SK-MEL-5 (cell line): ENCODE measurements around the gene KCNIP3. TPM values are rescaled to one million over a fixed set of nuclear protein-coding genes. Genes with fewer than 3 reads are reported as not detected.
"Not testable (repeated sequence)": the region's sequence is repeated elsewhere in the genome, so short reads cannot be mapped to it uniquely, and the experiment has no call there.

Experiments used
- DNase-seq: peaks from one replicate; pipeline ENCODE4 v3.0.0-alpha.2; 2016; ENCODE audit warnings: low read depth, low spot score
- in situ Hi-C: cut with HindIII; loops from 2 replicates; pipeline ENCODE4 v1.10.0; 2016; ENCODE audit warnings: low sequenced_read_pairs, high pct_unique_total_duplicates, low pct_unique_long_range_greater_than_20kb
- polyA plus RNA-seq, 2 experiments: library from polyadenylated mRNA; depleted of rRNA; stranded (reverse); fragments of >200 nt; gene quantifications; 2 replicates each; pipeline ENCODE4 v1.2.3, GENCODE V29; 2015
- total RNA-seq: library from RNA; depleted of rRNA; stranded (reverse); fragments of >200 nt; shearing (Covaris generic); gene quantifications from 2 replicates; pipeline ENCODE4 v1.2.3, GENCODE V29; 2014; rRNA removed

Gene KCNIP3
- total RNA-seq: 18.1 and 21.0 TPM in 2 replicates
- polyA plus RNA-seq (2015; cell fraction: cytosol; rRNA removed): 17.1 and 20.0 TPM in 2 replicates
- polyA plus RNA-seq (2015; cell fraction: nucleus; rRNA removed): 27.3 and 66.5 TPM in 2 replicates

- no peak for DNase-seq
Measured at GRCh38 chr2:95296880-95297487, at the start of gene KCNIP3. Gene KCNIP3 (plus strand): TSS chr2:95297347. CDS start chr2:95297439, 92 bp downstream.

DNA sequence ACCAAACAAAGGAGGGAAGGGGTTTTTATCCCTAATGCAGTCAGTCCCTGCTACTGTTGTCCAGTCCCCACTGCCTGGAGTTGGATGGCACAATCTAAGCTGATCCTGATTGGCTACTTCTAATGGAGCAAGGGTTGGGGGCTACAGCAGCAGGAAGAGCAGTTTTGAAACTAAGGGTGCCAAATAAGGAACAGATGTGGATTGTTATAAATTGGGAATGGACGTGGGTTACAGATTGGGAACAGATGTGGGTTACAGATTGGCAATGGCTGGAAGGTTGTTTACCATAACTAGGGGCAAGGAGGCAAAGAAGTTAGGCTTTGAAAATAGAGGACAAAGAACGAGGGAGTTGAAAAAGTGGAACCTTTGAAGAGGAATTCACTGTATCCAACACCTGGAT is 38.9 kb upstream of the KCNIP3 start:
- DNase-seq: no peak
- in situ Hi-C loops: no loop called here

More at GRCh38 chr2:95296880-95297487, at the start of gene KCNIP3:
- in situ Hi-C loops: no loop called here

DNA sequence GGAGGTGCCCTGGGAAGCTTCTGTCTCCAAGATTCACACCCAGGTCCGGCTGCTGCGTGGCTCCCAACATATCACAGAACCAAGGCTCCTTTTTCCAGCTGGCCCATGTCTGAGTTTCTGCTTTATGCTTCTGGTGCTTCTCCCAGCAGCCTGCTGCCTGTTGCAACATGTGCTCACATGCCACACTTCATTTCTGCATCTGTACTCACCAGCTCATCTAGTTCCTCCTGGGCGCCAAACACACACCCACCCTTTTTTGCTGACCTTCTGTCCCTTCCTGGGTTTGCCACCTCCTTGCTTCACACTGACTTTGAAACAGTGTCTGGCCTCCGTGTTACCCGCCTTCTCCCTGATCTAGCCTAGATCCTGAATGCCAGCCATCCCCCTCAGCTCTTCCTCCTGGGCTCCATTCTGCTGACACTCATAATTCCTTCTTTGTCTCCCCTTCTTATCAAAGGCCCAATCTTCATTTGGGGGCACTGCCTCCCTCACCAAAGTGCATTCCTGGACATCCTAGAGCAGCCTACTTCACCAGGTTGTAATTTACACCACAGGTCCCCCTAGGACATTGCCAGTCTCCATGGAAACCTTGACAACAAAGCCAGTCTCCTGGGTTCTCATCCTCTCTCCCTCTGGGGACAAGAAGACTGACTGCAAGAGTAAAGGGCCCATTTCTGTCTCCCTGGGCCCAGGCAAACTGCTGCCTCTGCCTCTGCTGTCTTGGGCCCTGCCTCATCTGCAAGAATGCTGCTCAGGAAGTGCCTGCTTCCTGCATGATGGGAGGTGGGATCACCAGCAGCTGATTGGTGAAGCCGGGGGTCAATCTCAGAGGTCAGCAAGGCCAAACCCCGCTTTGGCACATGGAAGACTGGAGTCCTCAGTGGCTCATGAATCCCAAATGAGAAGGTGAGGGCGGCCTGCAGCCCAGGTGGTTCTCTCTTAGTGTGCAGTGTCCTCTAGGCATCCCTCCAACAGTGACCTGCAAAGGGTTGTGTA is 36.8 kb upstream of the KCNIP3 start:
- in situ Hi-C loops: no loop called here
- no peak for DNase-seq

DNA sequence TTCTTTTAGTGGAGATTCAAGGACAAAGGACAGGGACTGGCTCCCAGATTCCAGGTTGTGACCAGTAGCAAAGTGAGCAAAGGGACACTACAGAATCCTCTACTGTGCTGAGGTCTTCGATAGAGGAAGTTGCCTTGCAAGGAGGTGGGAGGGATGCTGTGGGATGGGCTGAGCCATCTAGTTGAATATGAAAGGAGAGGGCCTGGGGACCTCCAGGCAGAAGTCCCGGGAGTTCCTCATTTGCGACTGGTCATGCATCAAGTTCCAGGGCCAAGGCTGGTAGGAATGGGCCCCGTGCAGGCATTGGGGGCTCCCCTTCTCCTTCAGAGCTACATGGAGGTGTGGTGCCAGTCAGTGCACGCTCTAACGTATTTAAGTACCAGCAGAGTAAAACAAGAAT is 35.5 kb upstream of the KCNIP3 start:
- no peak for DNase-seq
- in situ Hi-C loops: no loop called here

GRCh38 chr2:95262896-95263542 is 34.1 kb upstream of the KCNIP3 start:
- in situ Hi-C loops: no loop called here
- no peak for DNase-seq

GRCh38 chr2:95264624-95265023 is 32.5 kb upstream of the KCNIP3 start:
- DNase-seq: no peak
- in situ Hi-C loops: no loop called here

- in situ Hi-C loops: no loop called here
- DNase-seq: no peak
Measured at GRCh38 chr2:95265182-95265581, 32.0 kb upstream of the KCNIP3 start.

GRCh38 chr2:95266781-95267430 is 30.2 kb upstream of the KCNIP3 start:
- in situ Hi-C loops: no loop called here

DNA sequence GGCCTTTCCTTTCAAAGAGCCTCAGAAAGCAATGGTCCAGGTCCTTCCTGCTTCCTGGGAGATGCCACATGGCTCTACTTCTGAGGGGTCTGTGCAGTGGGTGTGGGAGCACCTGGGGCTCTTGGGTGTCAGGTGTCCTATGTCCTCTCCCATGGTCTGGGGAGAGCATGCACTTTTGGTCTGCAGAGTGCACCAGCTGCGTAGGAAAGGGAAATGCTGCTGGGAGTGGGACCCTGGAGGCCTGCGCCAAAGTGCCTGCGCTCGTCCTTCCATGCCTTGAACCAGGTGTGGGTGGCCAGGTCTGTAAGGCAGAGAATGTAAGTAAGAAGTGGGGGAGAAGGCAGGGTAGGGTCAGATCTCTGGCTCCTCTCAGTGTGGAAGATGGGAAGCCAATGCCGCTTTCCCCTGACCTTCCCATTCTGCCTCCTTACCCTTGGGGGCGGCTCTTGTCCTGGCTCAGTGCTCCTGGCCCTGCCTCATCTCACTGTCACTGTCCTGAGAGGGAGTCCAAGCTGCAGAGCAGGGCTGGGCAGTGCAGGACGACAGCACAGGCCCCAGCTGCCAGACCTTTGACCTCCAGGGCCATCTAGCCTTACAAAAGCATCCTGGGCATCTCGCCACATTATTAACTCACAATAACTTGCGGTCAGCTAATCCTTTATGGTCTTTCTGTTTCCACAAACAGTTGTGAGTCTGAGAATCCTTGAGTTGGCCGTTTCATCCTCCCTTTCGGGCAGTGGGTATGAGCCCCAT is 29.5 kb upstream of the KCNIP3 start:
- in situ Hi-C loops: no loop called here
- DNase-seq: no peak

More at GRCh38 chr2:95266781-95267430, 30.2 kb upstream of the KCNIP3 start:
- no peak for DNase-seq

GRCh38 chr2:95268211-95269035 is 28.7 kb upstream of the KCNIP3 start:
- no peak for DNase-seq
- in situ Hi-C loops: no loop called here

GRCh38 chr2:95269036-95269680 is 28.0 kb upstream of the KCNIP3 start:
- in situ Hi-C loops: no loop called here
- DNase-seq: no peak

- DNase-seq, in situ Hi-C loops: not testable (repeated sequence)
Measured at GRCh38 chr2:95269745-95270144, 27.4 kb upstream of the KCNIP3 start.

DNA sequence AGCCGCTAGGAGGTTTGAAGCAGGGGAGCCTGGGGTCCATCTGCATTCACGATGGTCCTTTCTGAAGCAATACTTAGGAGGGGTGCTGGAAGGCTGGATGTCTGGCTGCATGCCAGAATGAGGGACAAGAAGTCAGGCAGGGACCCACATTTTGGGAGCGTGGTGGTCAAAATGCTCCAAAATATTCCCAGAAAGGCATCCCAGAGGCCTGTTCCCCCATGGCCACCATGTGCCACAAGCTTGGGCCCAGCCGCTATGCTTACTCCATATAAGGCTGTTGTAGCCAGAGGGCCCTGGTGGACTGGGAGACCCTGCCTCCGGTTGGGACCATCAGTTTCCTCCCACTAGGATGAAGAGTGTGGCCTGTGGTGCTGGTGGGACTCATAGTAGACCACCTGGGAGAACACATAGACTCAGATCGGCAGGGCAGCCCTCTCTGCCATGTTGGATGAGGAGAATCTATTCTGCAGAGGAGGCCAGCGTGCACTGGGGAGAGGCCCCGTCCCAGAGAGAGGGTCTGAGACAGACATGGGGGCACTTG is 26.5 kb upstream of the KCNIP3 start:
- in situ Hi-C loops: no loop called here
- DNase-seq: no peak

GRCh38 chr2:95271381-95271971 is 25.7 kb upstream of the KCNIP3 start:
- in situ Hi-C loops: no loop called here
- DNase-seq: no peak

GRCh38 chr2:95272299-95272751 is 24.8 kb upstream of the KCNIP3 start:
- in situ Hi-C loops: no loop called here
- no peak for DNase-seq
